Epithelial cell of esophagus (primary cell): ENCODE data around the gene EPC2.

Experiments used
- DNase-seq: peaks from one replicate; pipeline ENCODE4 v3.0.0; 2010; ENCODE audit warnings: low read depth
- H3K4me3 ChIP-seq: 2 replicates; pipeline ENCODE4 v1.5.1; 2011; ENCODE audit warnings: mild to moderate bottlenecking, low read length, control low read depth
- TF ChIP-seq, protein P1 (sequence below): IDR thresholded peaks from 2 replicates; pipeline ENCODE4 v1.5.1; 2011; ENCODE audit warnings: low read depth, mild to moderate bottlenecking, low read length, control low read depth, inconsistent platforms; ENCODE audit not compliant: insufficient read depth; ENCODE audit errors: missing control alignments

EPC2 gene, protein sequence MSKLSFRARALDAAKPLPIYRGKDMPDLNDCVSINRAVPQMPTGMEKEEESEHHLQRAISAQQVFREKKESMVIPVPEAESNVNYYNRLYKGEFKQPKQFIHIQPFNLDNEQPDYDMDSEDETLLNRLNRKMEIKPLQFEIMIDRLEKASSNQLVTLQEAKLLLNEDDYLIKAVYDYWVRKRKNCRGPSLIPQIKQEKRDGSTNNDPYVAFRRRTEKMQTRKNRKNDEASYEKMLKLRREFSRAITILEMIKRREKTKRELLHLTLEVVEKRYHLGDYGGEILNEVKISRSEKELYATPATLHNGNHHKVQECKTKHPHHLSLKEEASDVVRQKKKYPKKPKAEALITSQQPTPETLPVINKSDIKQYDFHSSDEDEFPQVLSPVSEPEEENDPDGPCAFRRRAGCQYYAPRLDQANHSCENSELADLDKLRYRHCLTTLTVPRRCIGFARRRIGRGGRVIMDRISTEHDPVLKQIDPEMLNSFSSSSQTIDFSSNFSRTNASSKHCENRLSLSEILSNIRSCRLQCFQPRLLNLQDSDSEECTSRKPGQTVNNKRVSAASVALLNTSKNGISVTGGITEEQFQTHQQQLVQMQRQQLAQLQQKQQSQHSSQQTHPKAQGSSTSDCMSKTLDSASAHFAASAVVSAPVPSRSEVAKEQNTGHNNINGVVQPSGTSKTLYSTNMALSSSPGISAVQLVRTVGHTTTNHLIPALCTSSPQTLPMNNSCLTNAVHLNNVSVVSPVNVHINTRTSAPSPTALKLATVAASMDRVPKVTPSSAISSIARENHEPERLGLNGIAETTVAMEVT

DNA sequence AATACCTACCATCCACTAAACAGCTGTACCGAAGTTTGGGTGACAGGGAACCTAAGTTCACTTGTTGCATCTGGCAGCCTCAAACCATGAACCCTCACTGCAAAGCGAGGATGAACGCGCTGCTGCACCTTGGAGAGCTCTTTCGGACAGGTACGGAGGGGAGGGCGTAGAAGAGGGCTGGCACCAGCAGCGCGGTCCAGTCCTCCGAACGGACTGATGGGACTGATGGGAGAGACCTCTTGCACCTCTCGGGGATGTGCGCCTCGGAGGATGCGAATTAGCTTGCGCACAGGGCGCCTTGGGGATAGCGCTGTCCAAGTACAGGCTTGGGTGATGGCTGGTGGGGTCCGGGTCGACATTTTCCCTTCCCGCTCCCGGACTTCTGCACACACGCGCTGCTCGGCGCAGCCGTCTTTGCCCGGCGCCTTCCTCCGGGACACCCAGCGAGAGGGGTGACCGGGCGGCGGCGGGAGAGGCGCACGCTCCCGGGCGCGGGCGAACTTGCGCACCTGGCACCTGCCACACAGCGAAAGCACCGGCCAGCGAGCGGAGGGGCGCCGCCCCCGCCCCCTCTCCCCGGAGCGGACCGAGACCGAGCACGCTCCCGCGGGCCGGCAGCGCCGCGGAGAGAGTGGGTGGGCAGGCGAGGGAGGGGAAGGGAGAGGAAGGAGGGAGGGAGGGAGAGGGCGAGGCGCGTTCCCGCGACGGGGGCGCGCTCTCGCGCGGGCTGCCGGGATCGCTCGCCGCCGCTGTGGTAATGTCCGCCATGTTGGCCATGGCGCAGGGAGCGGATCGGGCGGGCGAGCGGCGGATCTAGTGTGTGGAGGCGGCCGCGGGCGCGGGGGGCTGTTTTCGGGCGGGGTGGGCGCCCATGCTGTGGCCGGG lies at the start of gene EPC2:
TSS of gene EPC2 (plus strand) at position 754 of the 885 bp plus-strand sequence. CDS start 267 bp downstream, outside the sequence.
- peak; percentile 86 for DNase-seq
- TF ChIP-seq, protein P1, sequence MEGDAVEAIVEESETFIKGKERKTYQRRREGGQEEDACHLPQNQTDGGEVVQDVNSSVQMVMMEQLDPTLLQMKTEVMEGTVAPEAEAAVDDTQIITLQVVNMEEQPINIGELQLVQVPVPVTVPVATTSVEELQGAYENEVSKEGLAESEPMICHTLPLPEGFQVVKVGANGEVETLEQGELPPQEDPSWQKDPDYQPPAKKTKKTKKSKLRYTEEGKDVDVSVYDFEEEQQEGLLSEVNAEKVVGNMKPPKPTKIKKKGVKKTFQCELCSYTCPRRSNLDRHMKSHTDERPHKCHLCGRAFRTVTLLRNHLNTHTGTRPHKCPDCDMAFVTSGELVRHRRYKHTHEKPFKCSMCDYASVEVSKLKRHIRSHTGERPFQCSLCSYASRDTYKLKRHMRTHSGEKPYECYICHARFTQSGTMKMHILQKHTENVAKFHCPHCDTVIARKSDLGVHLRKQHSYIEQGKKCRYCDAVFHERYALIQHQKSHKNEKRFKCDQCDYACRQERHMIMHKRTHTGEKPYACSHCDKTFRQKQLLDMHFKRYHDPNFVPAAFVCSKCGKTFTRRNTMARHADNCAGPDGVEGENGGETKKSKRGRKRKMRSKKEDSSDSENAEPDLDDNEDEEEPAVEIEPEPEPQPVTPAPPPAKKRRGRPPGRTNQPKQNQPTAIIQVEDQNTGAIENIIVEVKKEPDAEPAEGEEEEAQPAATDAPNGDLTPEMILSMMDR, result no peak
- H3K4me3 ChIP-seq, result peak within 1 kb of the TSS; percentile 58

DNA sequence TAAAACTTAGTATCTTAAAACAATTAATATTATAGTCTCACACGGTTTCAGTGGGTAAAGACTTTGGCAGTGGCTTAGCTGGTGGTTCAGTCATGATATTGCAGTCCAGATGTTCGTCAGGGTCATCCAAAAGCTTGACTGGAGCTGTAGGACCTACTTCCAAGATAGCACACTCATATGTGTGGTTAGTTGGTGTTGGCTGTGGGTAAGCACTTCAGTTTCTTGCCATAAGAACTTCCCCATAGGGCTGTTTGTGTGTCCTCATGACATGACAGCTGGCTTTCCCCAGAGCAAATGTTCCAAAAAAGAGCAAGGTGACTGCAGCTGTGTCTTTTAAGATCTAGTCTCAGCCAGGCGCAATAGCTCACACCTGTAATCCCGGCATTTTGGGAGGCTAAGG lies 48.5 kb upstream of the EPC2 start:
- TF ChIP-seq, protein P1, result no peak
- DNase-seq, result no peak
- no peak overlapping the region for H3K4me3 ChIP-seq

DNA sequence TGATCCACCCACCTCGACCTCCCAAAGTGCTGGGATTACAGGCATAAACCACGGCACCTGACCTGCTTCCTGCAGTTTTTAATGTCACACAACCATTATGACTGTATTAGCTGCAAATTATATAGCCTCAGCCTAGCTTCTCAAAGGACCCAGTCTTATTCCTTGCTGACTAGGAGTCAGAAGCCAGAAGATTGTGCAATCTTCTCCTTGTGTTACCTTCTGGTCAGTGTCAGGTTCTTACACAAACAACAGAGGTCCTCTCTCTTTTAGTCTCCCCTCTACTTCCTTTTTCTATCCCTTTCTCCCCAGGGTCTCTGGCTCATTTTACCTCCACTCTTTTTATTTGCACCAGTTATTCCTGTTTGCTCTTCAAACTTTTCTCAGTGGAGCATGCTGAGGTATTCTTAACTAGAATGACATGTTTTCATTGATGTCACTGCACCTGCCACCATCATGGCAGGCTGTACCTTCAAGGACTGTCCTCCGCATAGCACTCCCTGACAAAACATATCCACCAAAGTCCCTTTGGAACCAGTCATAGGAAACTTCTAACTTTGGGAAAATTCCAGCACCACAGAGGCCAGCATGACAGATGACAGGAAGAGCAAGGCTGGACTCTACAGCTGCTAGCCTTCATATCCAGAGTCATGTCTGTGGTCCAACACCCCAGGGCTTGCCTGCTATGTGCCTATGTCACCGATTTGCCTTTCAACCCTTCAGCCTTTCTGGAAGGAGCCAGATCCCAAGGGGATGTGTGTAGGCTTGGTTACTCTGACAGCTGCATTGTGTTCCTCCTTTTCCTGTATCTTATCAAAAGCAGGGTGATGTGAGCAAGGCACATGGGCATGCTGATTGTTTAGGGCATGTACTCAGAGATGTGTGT lies 45.2 kb upstream of the EPC2 start:
- TF ChIP-seq, protein P1, result no peak
- H3K4me3 ChIP-seq, result no peak overlapping the region
- no peak for DNase-seq

DNA sequence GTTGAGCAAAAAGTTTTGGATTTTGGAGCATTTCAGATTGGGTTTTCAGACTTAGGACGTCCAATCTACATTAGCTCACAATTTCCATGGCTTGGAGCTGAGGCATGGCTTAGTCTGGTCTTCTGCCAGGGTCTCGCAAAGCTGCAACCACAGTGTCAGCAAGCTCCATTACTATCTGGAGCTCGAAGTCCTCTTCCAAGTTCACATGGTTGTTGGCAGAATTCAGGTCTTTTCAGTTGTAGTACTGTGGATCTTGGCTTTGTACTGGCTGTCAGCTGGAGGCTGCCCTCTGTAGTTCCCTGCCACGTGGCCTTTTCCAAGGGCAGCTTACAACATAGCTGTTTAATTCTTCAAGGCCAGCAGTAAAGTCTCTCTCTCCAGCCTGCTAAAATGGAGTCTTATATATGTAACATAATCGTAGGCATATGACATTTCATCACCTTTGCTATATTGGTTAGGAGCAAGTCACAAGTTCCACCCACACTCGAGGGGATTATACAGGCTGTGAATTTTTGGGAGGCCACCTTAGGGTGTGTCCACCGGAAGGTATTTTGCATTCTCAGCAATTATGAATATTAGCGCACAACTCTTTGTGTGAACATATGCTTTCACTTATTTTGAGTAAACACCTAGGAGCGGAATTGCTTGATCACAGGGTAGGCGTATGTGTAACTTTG lies 41.5 kb upstream of the EPC2 start:
- no peak overlapping the region for H3K4me3 ChIP-seq
- DNase-seq, result no peak
- TF ChIP-seq, protein P1, result no peak

DNA sequence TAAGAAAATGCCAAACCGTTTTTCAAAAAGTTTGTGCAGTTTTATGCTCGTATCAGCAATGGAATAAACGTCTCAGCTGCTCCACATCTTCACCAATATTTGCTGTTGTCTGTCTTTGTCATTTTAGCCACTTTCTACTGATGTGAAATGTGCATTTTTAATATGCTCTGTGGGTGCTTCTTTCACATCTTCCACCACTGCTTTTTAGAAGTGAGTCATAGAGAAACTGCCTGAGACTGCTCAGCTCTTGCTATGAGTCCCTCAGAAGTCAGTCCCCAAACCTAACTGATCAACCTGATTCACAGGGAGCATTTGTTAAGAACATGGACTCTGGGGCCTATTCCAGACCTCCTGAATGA lies 41.0 kb upstream of the EPC2 start:
- no peak overlapping the region for H3K4me3 ChIP-seq
- DNase-seq, result no peak
- TF ChIP-seq, protein P1, result no peak

DNA sequence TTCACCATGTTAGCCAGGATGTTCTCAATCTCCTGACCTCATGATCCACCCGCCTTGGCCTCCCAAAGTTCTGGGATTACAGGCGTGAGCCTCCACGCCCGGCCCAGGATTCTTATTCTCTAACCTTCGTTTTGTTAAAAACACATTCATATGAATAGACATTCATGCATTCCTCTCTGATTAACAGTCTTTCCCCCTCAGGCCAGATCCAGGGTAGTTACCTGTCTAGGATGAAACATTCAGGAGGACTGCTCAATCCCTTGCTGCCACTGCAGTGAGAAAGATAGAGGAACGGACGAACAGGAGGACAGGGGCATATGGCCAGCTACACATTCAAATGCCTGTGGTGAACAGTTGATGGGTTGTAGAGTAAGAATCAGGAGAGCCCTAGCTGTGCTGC lies 39.6 kb upstream of the EPC2 start:
- TF ChIP-seq, protein P1, result no peak
- DNase-seq, result peak; percentile 73
- no peak overlapping the region for H3K4me3 ChIP-seq
